ENCODE data around the gene DOK4.
A peak's percentile ranks its signal among the peaks of the same experiment; 100 is the strongest.

Gene DOK4

GRCh38 chr16:57477531-57478202 lies 8.6 kb downstream of the DOK4 start:
- no peak for DNase-seq (ENCODE audit: low read depth)

- DNase-seq (ENCODE audit: low read depth), result no peak
Measured at GRCh38 chr16:57476546-57477410, 9.5 kb downstream of the DOK4 start.

- peak; percentile 61 for DNase-seq (ENCODE audit: low read depth)
Measured at GRCh38 chr16:57475711-57476339, 10.5 kb downstream of the DOK4 start.

- no peak for DNase-seq (ENCODE audit: low read depth)
Measured at GRCh38 chr16:57474671-57475661, 11.3 kb downstream of the DOK4 start.

GRCh38 chr16:57473906-57474305 lies 12.4 kb downstream of the DOK4 start:
- no peak for DNase-seq (ENCODE audit: low read depth)

GRCh38 chr16:57473176-57473840 lies 13.0 kb downstream of the DOK4 start:
- no peak for DNase-seq (ENCODE audit: low read depth)

- DNase-seq (ENCODE audit: low read depth), result no peak
Measured at GRCh38 chr16:57472665-57473060, 13.6 kb downstream of the DOK4 start.

GRCh38 chr16:57471852-57472664 lies 14.2 kb downstream of the DOK4 start:
- no peak for DNase-seq (ENCODE audit: low read depth)

- no peak for DNase-seq (ENCODE audit: low read depth)
Measured at GRCh38 chr16:57471209-57471608, 15.1 kb downstream of the DOK4 start.

- peak; percentile 55 for DNase-seq (ENCODE audit: low read depth)
Measured at GRCh38 chr16:57470711-57471110, 15.6 kb downstream of the DOK4 start.

- no peak for DNase-seq (ENCODE audit: low read depth)
Measured at GRCh38 chr16:57469917-57470470, 16.3 kb downstream of the DOK4 start.

- no peak for DNase-seq (ENCODE audit: low read depth)
Measured at GRCh38 chr16:57469046-57469445, 17.2 kb downstream of the DOK4 start.

- DNase-seq (ENCODE audit: low read depth), result no peak
Measured at GRCh38 chr16:57468346-57468745, 17.9 kb downstream of the DOK4 start.

GRCh38 chr16:57464523-57464922 lies 21.8 kb downstream of the DOK4 start:
- DNase-seq (ENCODE audit: low read depth), result no peak

- DNase-seq (ENCODE audit: low read depth), result no peak
Measured at GRCh38 chr16:57462978-57463362, 23.3 kb downstream of the DOK4 start.

- peak; percentile 83 for DNase-seq (ENCODE audit: low read depth)
Measured at GRCh38 chr16:57462209-57462977, 23.9 kb downstream of the DOK4 start, which contains the start of gene POLR2C. POLR2C (plus strand) TSS chr16:57462679; CDS start chr16:57462725, 46 bp downstream.

GRCh38 chr16:57452021-57452420 lies 34.3 kb downstream of the DOK4 start:
- no peak for DNase-seq (ENCODE audit: low read depth)

GRCh38 chr16:57447186-57447962 lies 38.9 kb downstream of the DOK4 start, which contains the start of the genes CIAPIN1 and COQ9:
CIAPIN1 (minus strand) TSS chr16:57447385; CDS start chr16:57440928, 6,457 bp downstream.
COQ9 (plus strand) TSS chr16:57447479; CDS start chr16:57447506, 27 bp downstream.
- DNase-seq (ENCODE audit: low read depth), result peak; percentile 92

Measured in iris pigment epithelial cell (primary cell).